Measurements from ENCODE around the gene IL17RE.

The IL17RE gene

DNA sequence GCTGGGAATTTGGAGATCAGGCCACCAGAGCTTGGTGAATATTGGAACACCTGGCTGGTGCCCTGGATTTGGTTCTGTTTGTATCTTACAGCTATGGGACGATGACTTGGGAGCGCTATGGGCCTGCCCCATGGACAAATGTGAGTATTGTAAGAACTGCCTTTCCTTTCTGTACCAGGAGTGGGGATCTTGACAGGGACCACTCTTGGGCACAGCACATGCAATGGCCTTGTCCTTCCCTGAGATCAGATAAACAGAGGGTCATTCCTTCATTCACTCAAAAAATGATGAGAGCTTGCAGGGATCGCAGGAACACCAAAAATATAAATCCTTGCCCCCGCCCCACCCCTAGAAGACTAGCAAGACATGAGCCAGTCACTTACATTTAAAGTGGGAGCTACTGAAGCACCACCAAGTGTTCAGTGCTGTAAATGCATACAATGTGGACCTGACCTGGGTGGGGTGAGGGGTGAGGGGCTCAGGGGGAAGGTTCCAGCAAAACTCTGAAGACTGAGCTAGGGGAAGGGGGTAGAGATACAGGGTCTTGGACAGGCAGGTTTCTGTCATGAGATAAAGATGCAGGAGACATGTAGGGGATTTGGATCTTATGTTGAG lies 28.3 kb downstream of the IL17RE start (continued):
- TF ChIP-seq ZNF565 (CRISPR knock-in tag; conservative IDR thresholded peaks at IDR 0.05; ENCODE audit: low read depth) (no peak), TCF4 (CRISPR knock-in tag; IDR thresholded peaks at IDR 0.05; ENCODE audit: borderline replicate concordance) (no peak), BACH2 (CRISPR knock-in tag; IDR thresholded peaks at IDR 0.05; ENCODE audit: borderline replicate concordance) (no peak), ZFP3 (CRISPR knock-in tag; IDR thresholded peaks at IDR 0.05) (no peak), RARB (CRISPR knock-in tag; IDR thresholded peaks at IDR 0.05) (no peak)
- TF ChIP-seq, protein P1, sequence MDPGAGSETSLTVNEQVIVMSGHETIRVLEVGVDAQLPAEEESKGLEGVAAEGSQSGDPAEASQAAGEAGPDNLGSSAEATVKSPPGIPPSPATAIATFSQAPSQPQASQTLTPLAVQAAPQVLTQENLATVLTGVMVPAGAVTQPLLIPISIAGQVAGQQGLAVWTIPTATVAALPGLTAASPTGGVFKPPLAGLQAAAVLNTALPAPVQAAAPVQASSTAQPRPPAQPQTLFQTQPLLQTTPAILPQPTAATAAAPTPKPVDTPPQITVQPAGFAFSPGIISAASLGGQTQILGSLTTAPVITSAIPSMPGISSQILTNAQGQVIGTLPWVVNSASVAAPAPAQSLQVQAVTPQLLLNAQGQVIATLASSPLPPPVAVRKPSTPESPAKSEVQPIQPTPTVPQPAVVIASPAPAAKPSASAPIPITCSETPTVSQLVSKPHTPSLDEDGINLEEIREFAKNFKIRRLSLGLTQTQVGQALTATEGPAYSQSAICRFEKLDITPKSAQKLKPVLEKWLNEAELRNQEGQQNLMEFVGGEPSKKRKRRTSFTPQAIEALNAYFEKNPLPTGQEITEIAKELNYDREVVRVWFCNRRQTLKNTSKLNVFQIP (CRISPR knock-in tag; IDR thresholded peaks at IDR 0.05; ENCODE audit: borderline replicate concordance, low read depth), result no peak

DNA sequence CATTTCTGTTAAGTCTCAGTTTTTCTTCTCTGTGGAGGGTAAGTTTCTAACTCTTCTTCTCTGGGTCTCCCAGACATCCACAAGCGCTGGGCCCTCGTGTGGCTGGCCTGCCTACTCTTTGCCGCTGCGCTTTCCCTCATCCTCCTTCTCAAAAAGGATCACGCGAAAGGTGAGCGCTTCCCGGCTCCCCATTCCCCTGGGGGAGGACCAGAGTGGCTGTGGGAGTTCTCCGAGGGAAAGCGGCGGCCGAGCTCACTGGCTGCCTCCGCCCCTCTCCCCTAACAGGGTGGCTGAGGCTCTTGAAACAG lies 29.8 kb downstream of the IL17RE start:
- no peak for ATAC-seq

DNA sequence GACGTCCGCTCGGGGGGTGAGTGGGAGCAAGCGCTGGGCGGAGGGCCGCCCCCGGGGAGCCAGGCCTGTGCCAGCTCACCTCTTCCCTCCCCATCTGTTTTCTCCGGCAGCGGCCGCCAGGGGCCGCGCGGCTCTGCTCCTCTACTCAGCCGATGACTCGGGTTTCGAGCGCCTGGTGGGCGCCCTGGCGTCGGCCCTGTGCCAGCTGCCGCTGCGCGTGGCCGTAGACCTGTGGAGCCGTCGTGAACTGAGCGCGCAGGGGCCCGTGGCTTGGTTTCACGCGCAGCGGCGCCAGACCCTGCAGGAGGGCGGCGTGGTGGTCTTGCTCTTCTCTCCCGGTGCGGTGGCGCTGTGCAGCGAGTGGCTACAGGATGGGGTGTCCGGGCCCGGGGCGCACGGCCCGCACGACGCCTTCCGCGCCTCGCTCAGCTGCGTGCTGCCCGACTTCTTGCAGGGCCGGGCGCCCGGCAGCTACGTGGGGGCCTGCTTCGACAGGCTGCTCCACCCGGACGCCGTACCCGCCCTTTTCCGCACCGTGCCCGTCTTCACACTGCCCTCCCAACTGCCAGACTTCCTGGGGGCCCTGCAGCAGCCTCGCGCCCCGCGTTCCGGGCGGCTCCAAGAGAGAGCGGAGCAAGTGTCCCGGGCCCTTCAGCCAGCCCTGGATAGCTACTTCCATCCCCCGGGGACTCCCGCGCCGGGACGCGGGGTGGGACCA lies 30.4 kb downstream of the IL17RE start:
- TF ChIP-seq OSR1 (CRISPR knock-in tag; IDR thresholded peaks at IDR 0.05) (no peak), GLIS3 (CRISPR knock-in tag; IDR thresholded peaks at IDR 0.05) (peak; percentile 34; the same call in 1 of the 2 replicates), TCF4 (CRISPR knock-in tag; IDR thresholded peaks at IDR 0.05; ENCODE audit: borderline replicate concordance) (peak; percentile 17; the same call in 1 of the 2 replicates)
- TF ChIP-seq, protein P2, sequence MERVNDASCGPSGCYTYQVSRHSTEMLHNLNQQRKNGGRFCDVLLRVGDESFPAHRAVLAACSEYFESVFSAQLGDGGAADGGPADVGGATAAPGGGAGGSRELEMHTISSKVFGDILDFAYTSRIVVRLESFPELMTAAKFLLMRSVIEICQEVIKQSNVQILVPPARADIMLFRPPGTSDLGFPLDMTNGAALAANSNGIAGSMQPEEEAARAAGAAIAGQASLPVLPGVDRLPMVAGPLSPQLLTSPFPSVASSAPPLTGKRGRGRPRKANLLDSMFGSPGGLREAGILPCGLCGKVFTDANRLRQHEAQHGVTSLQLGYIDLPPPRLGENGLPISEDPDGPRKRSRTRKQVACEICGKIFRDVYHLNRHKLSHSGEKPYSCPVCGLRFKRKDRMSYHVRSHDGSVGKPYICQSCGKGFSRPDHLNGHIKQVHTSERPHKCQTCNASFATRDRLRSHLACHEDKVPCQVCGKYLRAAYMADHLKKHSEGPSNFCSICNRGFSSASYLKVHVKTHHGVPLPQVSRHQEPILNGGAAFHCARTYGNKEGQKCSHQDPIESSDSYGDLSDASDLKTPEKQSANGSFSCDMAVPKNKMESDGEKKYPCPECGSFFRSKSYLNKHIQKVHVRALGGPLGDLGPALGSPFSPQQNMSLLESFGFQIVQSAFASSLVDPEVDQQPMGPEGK (CRISPR knock-in tag; IDR thresholded peaks at IDR 0.05; ENCODE audit: borderline replicate concordance), result peak; percentile 90
- peak; percentile 87 for ATAC-seq

More for the DNA sequence above, 29.8 kb downstream of the IL17RE start:
- TF ChIP-seq ZFP30 (CRISPR knock-in tag; IDR thresholded peaks at IDR 0.05) (no peak), PPARA (CRISPR knock-in tag; IDR thresholded peaks at IDR 0.05; ENCODE audit: borderline replicate concordance) (no peak), RARB (CRISPR knock-in tag; IDR thresholded peaks at IDR 0.05) (no peak)

DNA sequence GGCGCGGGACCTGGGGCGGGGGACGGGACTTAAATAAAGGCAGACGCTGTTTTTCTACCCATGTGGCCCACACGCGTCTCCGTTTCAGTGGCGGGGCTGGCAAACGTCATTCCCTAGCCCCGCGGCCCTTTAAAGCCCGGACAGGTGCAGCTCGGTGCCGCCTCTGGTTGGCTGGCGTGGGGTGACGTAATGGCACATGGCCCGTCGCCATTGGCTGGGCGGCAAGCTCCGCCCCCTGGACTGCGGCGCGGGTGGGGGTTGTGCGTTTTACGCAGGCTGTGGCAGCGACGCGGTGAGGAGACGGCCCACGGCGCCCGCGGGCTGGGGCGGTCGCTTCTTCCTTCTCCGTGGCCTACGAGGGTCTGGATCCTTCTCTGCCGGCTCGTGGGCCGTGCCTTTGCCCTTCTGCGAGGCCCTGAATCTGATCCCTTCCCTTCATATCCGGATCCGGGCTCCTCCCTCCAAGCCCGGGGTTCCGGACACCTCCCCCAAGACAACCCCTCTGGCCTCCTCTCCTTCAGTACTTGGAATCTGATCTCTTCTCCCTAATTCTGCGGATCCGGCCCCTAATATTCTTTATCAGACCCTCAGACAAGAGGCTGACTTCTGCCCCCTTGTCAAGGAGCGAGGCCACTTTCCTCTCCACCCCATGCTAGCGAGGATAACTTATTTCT lies 31.1 kb downstream of the IL17RE start, which contains the start of gene CRELD1:
CRELD1 (plus strand) TSS at position 274 of the 674 bp plus-strand sequence. CDS start 605 bp downstream, outside the sequence.
- ATAC-seq, result peak; percentile 87
- no peak for TF ChIP-seq CSDC2 (CRISPR knock-in tag; IDR thresholded peaks at IDR 0.05)
- no peak for TF ChIP-seq BACH2 (CRISPR knock-in tag; IDR thresholded peaks at IDR 0.05; ENCODE audit: borderline replicate concordance)
- TF ChIP-seq ZNF70 (CRISPR knock-in tag; IDR thresholded peaks at IDR 0.05), result no peak
- TF ChIP-seq, protein P2 (CRISPR knock-in tag; IDR thresholded peaks at IDR 0.05; ENCODE audit: borderline replicate concordance), result no peak
- no peak for TF ChIP-seq ZC3H10 (CRISPR knock-in tag; IDR thresholded peaks at IDR 0.05)
- peak; percentile 88 for TF ChIP-seq SNAI2 (CRISPR knock-in tag; IDR thresholded peaks at IDR 0.05)
- no peak for TF ChIP-seq TOX (CRISPR knock-in tag; IDR thresholded peaks at IDR 0.05; ENCODE audit: borderline replicate concordance)
- TF ChIP-seq RARB (CRISPR knock-in tag; IDR thresholded peaks at IDR 0.05), result no peak
- TF ChIP-seq, protein P3, sequence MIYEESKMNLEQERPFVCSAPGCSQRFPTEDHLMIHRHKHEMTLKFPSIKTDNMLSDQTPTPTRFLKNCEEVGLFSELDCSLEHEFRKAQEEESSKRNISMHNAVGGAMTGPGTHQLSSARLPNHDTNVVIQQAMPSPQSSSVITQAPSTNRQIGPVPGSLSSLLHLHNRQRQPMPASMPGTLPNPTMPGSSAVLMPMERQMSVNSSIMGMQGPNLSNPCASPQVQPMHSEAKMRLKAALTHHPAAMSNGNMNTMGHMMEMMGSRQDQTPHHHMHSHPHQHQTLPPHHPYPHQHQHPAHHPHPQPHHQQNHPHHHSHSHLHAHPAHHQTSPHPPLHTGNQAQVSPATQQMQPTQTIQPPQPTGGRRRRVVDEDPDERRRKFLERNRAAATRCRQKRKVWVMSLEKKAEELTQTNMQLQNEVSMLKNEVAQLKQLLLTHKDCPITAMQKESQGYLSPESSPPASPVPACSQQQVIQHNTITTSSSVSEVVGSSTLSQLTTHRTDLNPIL (CRISPR knock-in tag; IDR thresholded peaks at IDR 0.05; ENCODE audit: low read depth), result no peak

DNA sequence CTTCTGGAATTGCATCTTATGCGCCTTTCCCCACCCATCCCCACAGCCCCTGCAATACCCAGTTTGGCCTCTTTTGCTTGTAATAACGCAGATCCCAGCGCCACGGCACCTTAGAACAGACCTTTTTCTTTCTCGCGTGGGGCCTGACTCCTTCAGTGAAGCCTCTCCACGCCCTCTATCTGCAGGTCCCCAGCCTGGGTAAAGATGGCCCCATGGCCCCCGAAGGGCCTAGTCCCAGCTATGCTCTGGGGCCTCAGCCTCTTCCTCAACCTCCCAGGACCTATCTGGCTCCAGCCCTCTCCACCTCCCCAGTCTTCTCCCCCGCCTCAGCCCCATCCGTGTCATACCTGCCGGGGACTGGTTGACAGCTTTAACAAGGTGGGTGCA lies 31.6 kb downstream of the IL17RE start:
- no peak for TF ChIP-seq GLIS3 (CRISPR knock-in tag; IDR thresholded peaks at IDR 0.05)
- no peak for TF ChIP-seq RARB (CRISPR knock-in tag; IDR thresholded peaks at IDR 0.05)
- TF ChIP-seq ISL1 (CRISPR knock-in tag; IDR thresholded peaks at IDR 0.05), result no peak
- TF ChIP-seq PPARA (CRISPR knock-in tag; IDR thresholded peaks at IDR 0.05; ENCODE audit: borderline replicate concordance), result no peak
- TF ChIP-seq ZFP3 (CRISPR knock-in tag; IDR thresholded peaks at IDR 0.05), result no peak
- peak; percentile 24 for ATAC-seq
